Chondrocyte (in vitro differentiated cells): ENCODE results near the gene C11orf21. TPM values are rescaled to one million over a fixed set of nuclear protein-coding genes. Genes with fewer than 3 reads are reported as not detected.

ENCODE experiments used
- DNase-seq: peaks from one replicate; pipeline ENCODE4 v3.0.0; 2021; ENCODE audit warnings: mixed read lengths, low spot score
- H3K27ac Mint-ChIP-seq: one replicate; pipeline ENCODE4 v1.8.0; 2021; ENCODE audit warnings: mild to moderate bottlenecking, moderate library complexity, mixed read lengths; ENCODE audit not compliant: unreplicated experiment
- H3K27me3 Mint-ChIP-seq: 2 replicates; pipeline ENCODE4 v1.8.0; 2021; ENCODE audit warnings: low read depth, mixed read lengths
- H3K36me3 Mint-ChIP-seq: 2 replicates; pipeline ENCODE4 v1.8.0; 2021; ENCODE audit warnings: low read depth, mixed read lengths
- H3K4me1 Mint-ChIP-seq: 2 replicates; pipeline ENCODE4 v1.8.0; 2021; ENCODE audit warnings: low read depth, mild to moderate bottlenecking, mixed read lengths
- H3K4me3 Mint-ChIP-seq: one replicate; pipeline ENCODE4 v1.8.0; 2021; ENCODE audit warnings: mild to moderate bottlenecking, moderate library complexity, mixed read lengths; ENCODE audit not compliant: unreplicated experiment
- H3K9me3 Mint-ChIP-seq: 2 replicates; pipeline ENCODE4 v1.8.0; 2021; ENCODE audit warnings: low read depth, mixed read lengths
- total RNA-seq: library from RNA; stranded (reverse); gene quantifications from 3 replicates; pipeline ENCODE4 v1.2.1, GENCODE V29; 2021
- TF ChIP-seq, protein P1 (sequence below): fragments of 200-600 bp; sonication (generic); IDR thresholded peaks from 2 replicates; pipeline ENCODE4 v1.5.0; 2021; ENCODE audit warnings: antibody characterized with exemption, mild to moderate bottlenecking, moderate library complexity

The C11orf21 gene
- total RNA-seq, 1 donor from 2014 or later, result not detected

DNA sequence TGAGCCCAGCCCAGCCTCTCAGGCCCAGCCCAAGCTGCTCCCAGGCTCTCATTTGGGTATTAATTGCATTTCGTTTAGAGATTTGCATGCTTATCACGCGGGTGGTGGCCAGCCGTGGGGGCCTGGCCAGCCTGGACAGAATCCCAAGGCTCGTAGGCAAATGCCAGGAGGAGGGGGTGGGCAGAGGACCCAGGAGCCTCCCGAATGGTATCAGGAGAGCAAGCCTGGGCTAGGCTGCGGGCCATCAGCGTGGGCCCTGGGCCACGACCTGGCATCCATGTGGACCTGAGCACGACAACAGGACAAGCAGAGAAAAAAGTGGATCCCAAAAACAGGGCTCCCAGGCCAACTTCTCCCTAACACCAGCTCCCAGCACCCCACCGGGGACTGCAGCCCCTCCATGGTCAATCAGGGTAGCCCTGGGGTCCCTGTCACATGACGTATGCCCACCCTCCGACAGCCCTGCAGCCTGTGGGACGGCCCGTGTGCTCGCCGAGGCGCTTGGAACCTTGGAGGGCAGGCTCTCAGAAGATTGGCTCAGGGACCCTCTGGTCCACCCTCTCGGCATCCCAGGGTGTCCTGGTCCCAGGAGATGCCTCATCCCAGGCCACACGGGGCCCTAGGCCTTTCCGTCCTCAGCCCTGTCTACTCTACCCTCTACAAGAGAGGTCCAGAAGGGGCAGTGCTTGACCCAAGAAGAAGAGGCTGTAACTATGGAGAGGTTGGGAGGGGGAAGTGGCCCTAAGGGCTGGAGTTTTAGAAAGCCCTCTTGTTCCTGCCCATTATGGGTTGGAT, 40.1 kb downstream of the C11orf21 start:
- Mint-ChIP-seq H3K27me3 (peaks cover 30% of the 10 kb centered on the region), H3K9me3 (no peaks in the 10 kb centered on the region), H3K4me1 (no peaks in the 10 kb centered on the region), H3K36me3 (no peaks in the 10 kb centered on the region), H3K4me3 (no peak overlapping the region), H3K27ac (no peak overlapping the region)
- TF ChIP-seq, protein P1, sequence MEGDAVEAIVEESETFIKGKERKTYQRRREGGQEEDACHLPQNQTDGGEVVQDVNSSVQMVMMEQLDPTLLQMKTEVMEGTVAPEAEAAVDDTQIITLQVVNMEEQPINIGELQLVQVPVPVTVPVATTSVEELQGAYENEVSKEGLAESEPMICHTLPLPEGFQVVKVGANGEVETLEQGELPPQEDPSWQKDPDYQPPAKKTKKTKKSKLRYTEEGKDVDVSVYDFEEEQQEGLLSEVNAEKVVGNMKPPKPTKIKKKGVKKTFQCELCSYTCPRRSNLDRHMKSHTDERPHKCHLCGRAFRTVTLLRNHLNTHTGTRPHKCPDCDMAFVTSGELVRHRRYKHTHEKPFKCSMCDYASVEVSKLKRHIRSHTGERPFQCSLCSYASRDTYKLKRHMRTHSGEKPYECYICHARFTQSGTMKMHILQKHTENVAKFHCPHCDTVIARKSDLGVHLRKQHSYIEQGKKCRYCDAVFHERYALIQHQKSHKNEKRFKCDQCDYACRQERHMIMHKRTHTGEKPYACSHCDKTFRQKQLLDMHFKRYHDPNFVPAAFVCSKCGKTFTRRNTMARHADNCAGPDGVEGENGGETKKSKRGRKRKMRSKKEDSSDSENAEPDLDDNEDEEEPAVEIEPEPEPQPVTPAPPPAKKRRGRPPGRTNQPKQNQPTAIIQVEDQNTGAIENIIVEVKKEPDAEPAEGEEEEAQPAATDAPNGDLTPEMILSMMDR, result no peak
- DNase-seq, result no peak

DNA sequence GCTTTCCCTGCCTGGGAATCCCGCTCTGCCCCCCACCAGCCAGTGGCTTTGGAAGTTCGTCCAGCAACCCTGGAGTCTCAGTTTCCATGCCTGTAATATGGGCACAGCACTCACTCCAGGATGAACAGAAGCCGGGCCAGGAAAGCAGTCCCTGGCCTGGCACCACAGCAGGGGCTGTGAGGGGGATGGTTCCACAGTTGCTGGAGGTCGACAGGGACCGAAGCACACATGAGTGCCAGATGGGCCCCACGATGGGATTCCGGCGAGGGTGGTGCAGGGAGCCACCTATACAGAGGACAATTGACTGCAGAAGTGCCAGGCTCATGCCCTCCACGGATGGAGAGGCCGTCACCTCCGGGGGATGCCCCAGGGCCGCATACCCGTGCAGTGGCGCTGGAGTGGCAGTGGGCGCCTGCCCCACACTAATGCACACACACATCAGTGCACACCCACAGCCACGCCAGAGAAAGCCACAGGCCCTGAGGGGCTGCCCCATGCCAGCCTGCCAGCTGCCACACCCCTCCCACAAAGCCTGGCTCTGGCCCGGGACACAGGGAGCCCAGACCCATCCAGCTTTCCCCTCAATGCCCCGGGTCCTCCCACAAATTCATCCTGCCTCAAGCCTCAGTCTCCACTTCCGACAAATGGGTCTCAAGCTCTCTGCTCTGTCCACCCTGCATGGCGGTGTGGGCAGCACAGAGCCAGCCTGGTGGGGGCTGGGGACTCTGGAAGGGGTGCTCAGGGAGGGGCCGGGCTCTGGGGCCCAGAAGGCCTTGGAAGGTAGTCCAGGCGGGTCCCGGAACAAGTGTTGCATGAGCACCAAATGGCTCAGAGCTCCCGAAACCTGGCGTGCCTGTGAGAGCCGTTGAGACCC, 41.0 kb downstream of the C11orf21 start:
- TF ChIP-seq, protein P1, result no peak
- Mint-ChIP-seq H3K36me3 (no peaks in the 10 kb centered on the region), H3K4me3 (no peak overlapping the region), H3K27me3 (peaks cover 25% of the 10 kb centered on the region), H3K9me3 (no peaks in the 10 kb centered on the region), H3K27ac (no peak overlapping the region), H3K4me1 (no peaks in the 10 kb centered on the region)
- peak; percentile 86 for DNase-seq

DNA sequence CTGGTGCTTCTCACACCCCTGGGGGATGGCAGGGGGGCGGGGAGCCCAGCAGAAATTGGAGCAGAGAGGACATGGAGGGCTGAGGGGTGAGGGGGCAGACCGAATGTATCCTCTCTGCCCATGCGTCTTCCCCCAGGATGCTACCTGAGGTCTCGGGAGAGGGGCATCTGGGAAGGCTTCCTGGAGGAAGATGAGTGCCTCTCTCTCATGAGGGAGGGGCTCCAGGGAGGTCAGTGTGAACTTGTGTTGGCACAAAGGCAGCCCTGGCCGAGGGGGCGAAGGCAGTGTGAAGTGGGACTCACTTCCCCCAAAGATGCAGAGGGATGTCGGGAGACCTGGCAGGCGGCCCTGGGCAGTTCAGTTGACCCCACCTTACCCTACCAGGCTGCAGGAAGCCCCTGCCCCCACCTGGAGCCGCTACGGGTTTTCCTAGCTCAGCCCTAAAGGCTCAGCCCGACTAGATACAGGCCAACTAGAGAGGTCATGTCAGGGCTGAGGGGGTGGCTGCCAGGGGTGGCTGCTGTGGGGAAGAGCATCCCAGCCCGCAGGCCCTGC, 41.7 kb downstream of the C11orf21 start:
- DNase-seq, result no peak
- H3K4me1 Mint-ChIP-seq, result no peaks in the 10 kb centered on the region
- no peaks in the 10 kb centered on the region for H3K36me3 Mint-ChIP-seq
- H3K27ac Mint-ChIP-seq, result no peak overlapping the region
- peaks cover 24% of the 10 kb centered on the region for H3K27me3 Mint-ChIP-seq
- no peak overlapping the region for H3K4me3 Mint-ChIP-seq
- H3K9me3 Mint-ChIP-seq, result peaks cover 4% of the 10 kb centered on the region
- TF ChIP-seq, protein P1, result no peak

DNA sequence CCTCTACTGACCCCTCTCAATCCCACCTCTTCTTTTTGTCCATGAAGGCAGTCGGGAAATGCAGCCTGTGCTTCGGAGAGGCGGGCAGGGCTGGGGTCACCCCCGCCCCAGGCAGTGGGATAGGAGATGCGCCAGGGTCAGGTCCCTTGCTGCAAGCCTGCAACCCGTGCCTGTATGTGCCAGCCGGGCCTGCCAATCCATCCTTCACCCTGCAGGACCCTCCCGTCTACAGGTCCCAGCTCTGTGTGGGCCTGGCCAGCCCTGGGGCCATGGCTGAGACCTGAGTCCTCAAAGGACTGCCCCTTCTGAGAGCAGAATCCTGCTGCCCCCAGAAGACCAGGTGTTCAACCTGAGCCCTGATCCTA, 42.3 kb downstream of the C11orf21 start:
- no peak overlapping the region for H3K27ac Mint-ChIP-seq
- no peaks in the 10 kb centered on the region for H3K4me1 Mint-ChIP-seq
- no peak overlapping the region for H3K4me3 Mint-ChIP-seq
- peaks cover 26% of the 10 kb centered on the region for H3K27me3 Mint-ChIP-seq
- TF ChIP-seq, protein P1, result no peak
- peaks cover 7% of the 10 kb centered on the region for H3K9me3 Mint-ChIP-seq
- H3K36me3 Mint-ChIP-seq, result no peaks in the 10 kb centered on the region
- DNase-seq, result peak; percentile 90
